SKM-1 (cell line): ENCODE measurements around the gene SRMS.

Experiments
- DNase-seq: peaks from one replicate; lab custom pipeline; 2025; ENCODE audit not compliant: unreplicated experiment; lab: John Stamatoyannopoulos, UW

Gene SRMS

GRCh38 chr20:63553933-63554290 lies 6.4 kb upstream of the SRMS start, which contains the start of gene FNDC11:
TSS of gene FNDC11 (plus strand) at chr20:63554159. CDS start at chr20:63555664, 1,505 bp downstream.
- DNase-seq, result no peak

GRCh38 chr20:63553251-63553932 lies 5.8 kb upstream of the SRMS start:
- DNase-seq, result peak; percentile 21

- no peak for DNase-seq
These were observed 5.1 kb upstream of the SRMS start for GRCh38 chr20:63552481-63553249.

- DNase-seq, result no peak
These were observed 3.5 kb upstream of the SRMS start for GRCh38 chr20:63551068-63551467.

GRCh38 chr20:63549679-63550282 lies 2.2 kb upstream of the SRMS start:
- no peak for DNase-seq

- no peak for DNase-seq
These were observed 1.5 kb upstream of the SRMS start for GRCh38 chr20:63549019-63549418.

- no peak for DNase-seq
These were observed 993 bp upstream of the SRMS start for GRCh38 chr20:63548542-63548941.

- DNase-seq, result no peak
These were observed 409 bp downstream of the SRMS start for GRCh38 chr20:63546956-63547724.

GRCh38 chr20:63546256-63546955 lies 1.1 kb downstream of the SRMS start:
- no peak for DNase-seq

- DNase-seq, result no peak
These were observed 1.7 kb downstream of the SRMS start for GRCh38 chr20:63545814-63546213.

GRCh38 chr20:63544958-63545516 lies 2.5 kb downstream of the SRMS start:
- no peak for DNase-seq

- no peak for DNase-seq
These were observed 3.1 kb downstream of the SRMS start for GRCh38 chr20:63544241-63544957.

- no peak for DNase-seq
These were observed 3.8 kb downstream of the SRMS start for GRCh38 chr20:63543733-63544132.

- DNase-seq, result no peak
These were observed 4.4 kb downstream of the SRMS start for GRCh38 chr20:63543131-63543530.

GRCh38 chr20:63542696-63543095 lies 4.9 kb downstream of the SRMS start:
- no peak for DNase-seq

- no peak for DNase-seq
These were observed 5.5 kb downstream of the SRMS start for GRCh38 chr20:63542031-63542559.

- DNase-seq, result no peak
These were observed 6.2 kb downstream of the SRMS start for GRCh38 chr20:63541371-63541770.

- no peak for DNase-seq
These were observed 6.9 kb downstream of the SRMS start for GRCh38 chr20:63540417-63541186.
